Measurements from ENCODE around the gene ADAMTSL3. TPM values are rescaled to one million over a fixed set of nuclear protein-coding genes. Genes with fewer than 3 reads are reported as not detected.

Gene ADAMTSL3
- total RNA-seq, 1 donor from 2014 or later: 43.3 TPM

DNA sequence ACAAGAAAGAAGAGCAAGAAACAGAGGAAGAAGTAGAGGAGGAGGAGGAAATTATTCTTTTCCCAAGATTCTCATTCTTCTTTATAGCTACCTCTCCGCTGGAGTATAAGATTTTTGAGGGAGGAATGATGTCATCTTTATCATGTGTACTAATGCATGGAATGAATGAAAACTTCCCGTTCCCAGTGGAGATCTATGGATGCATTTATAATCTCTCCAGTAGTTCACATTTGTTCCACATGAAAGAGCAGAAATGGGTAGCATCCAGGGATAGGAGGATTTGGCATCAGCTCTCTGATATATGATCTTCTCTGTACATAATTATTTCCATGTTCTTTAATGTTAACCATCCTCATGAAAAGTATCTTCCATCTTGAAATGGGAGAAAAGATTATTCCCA is 244.4 kb downstream of the ADAMTSL3 start:
- Histone ChIP-seq H3K4me1 (ENCODE audit: control insufficient read depth in 3 of 3, insufficient read depth in 3 of 3, low read length in 3 of 3) (no peaks in the 10 kb centered on the region), H3K9me3 (ENCODE audit: control insufficient read depth in 3 of 3, low read length in 3 of 3) (no peaks in the 10 kb centered on the region), H3K4me3 (ENCODE audit: low read length in 3 of 3) (no peak overlapping the region), H3K27ac (ENCODE audit: low read depth, low read length) (no peak overlapping the region), H3K9ac (ENCODE audit: low read depth in 1 of 3, low read length in 3 of 3) (no peak overlapping the region), H3K27me3 (ENCODE audit: control insufficient read depth in 3 of 3, insufficient read depth in 3 of 3, low read length in 3 of 3) (no peaks in the 10 kb centered on the region), H3K36me3 (ENCODE audit: control insufficient read depth in 3 of 3, insufficient read depth in 3 of 3, low read length in 3 of 3) (no peaks in the 10 kb centered on the region)

DNA sequence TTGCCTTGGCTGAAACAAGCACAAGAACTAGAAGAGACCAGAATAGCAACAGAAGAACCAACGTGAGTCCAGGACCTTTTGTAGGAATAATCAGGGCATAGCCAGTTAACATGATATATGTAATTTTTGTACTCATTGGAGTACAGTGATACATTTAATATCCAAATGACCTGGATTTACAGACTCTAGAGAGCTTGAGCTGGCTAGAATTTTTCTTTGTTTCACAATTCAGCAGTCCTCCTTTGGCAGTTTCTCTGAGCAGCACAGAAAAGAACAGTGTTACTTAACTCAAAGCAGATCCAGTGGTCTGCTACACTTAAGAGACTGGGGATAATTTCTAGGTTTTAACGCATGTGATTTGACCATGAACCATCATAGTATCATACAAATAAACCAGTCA is 245.7 kb downstream of the ADAMTSL3 start:
- no peaks in the 10 kb centered on the region for H3K27me3 ChIP-seq (ENCODE audit: control insufficient read depth in 3 of 3, insufficient read depth in 3 of 3, low read length in 3 of 3)
- H3K9me3 ChIP-seq (ENCODE audit: control insufficient read depth in 3 of 3, low read length in 3 of 3): no peaks in the 10 kb centered on the region
- no peak overlapping the region for H3K4me3 ChIP-seq (ENCODE audit: low read length in 3 of 3)
- H3K4me1 ChIP-seq (ENCODE audit: control insufficient read depth in 3 of 3, insufficient read depth in 3 of 3, low read length in 3 of 3): peaks cover 0 to 6% (median under 1%) of the 10 kb centered on the region in 3 donors
- H3K36me3 ChIP-seq (ENCODE audit: control insufficient read depth in 3 of 3, insufficient read depth in 3 of 3, low read length in 3 of 3): no peaks in the 10 kb centered on the region
- no peak overlapping the region for H3K9ac ChIP-seq (ENCODE audit: low read depth in 1 of 3, low read length in 3 of 3)
- H3K27ac ChIP-seq (ENCODE audit: low read depth, low read length): no peak overlapping the region

DNA sequence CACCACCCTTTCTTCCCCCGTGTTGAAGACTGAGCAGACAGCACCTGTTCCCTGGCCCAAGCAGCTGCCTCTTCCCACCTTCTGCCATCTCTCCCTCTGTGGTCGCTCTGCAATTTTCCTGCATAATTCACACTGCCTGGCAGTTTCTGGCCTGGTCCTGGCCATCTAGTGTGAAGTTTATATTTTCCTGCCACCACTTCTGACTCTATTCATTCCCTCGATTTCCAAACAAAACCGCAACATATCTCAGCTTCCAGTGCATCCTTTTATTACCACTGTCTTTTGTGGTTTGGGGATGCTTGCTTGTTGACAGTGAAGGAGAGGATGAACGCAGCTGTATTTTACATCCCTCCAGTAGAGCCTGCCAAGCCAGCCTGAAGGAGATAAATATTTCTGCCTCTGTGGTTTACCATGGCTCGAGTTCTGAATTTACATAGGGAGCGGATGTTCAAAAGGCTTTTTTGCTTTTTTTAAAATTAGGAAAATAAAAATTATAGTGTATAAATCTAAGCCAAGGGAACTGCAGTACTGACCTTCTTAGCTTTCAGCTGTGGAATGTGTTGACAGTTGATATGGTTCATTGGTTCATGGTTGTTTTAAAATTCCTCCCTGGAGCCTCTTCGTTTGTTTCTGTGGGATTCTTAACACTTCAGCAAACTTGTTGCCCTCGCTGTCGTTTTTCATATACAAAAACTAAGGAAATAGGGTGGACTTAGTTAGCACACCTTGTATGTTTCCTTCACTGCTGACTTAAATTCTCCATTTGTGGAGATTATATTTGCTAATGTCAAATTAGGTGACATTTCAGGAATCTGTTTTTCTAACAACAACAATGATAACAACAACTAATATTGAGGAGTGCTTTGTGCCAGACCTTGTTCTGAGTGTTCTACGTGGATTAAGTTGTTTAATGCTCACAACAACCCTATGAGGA is 250.5 kb downstream of the ADAMTSL3 start:
- H3K4me1 ChIP-seq (ENCODE audit: control insufficient read depth in 3 of 3, insufficient read depth in 3 of 3, low read length in 3 of 3): peaks cover 0 to 8% (median 3%) of the 10 kb centered on the region in 3 donors

DNA sequence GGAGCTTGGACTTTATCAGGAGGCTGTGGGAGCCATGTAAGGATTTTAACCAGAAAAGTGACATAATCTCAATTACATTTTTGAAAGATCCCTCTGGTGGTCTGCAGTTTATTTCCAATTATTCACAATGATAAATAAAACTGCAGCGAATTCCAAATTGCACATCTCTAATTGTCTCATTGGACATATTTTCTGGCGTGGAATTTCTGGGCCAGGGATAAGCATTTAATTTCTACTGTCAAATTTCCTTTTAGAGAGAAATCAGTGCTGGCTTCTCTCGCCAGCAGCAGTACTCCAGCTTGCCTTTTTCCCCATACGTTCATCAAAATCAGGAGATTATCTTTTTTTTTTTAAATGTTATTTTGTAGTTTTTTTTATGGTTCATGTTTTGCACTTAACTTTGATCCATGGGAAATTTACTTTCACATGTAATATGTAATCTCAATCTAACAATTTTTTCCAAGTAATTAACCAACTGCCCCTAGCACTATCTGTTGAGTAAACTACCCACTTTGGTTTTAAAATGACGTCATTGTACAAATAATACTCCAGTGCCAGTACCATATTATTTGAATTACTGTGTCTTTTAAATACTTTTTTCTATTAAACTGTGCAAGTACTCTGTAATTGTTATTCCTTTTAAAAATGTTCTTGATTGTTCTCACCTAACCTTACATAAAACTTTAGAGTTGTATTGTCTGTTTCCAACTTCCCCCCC is 251.8 kb downstream of the ADAMTSL3 start:
- Histone ChIP-seq H3K4me3 (ENCODE audit: low read length in 3 of 3) (no peak overlapping the region), H3K27me3 (ENCODE audit: control insufficient read depth in 3 of 3, insufficient read depth in 3 of 3, low read length in 3 of 3) (no peaks in the 10 kb centered on the region), H3K9ac (ENCODE audit: low read depth in 1 of 3, low read length in 3 of 3) (no peak overlapping the region), H3K27ac (ENCODE audit: low read depth, low read length) (no peak overlapping the region), H3K9me3 (ENCODE audit: control insufficient read depth in 3 of 3, low read length in 3 of 3) (no peaks in the 10 kb centered on the region), H3K4me1 (ENCODE audit: control insufficient read depth in 3 of 3, insufficient read depth in 3 of 3, low read length in 3 of 3) (peaks cover 0 to 8% (median 3%) of the 10 kb centered on the region in 3 donors), H3K36me3 (ENCODE audit: control insufficient read depth in 3 of 3, insufficient read depth in 3 of 3, low read length in 3 of 3) (no peaks in the 10 kb centered on the region)

More for the DNA sequence above, 250.5 kb downstream of the ADAMTSL3 start:
- Histone ChIP-seq H3K36me3 (ENCODE audit: control insufficient read depth in 3 of 3, insufficient read depth in 3 of 3, low read length in 3 of 3) (no peaks in the 10 kb centered on the region), H3K9me3 (ENCODE audit: control insufficient read depth in 3 of 3, low read length in 3 of 3) (no peaks in the 10 kb centered on the region), H3K4me3 (ENCODE audit: low read length in 3 of 3) (no peak overlapping the region), H3K27ac (ENCODE audit: low read depth, low read length) (no peak overlapping the region), H3K9ac (ENCODE audit: low read depth in 1 of 3, low read length in 3 of 3) (peak overlapping the region in 1 of 3 donors; percentile 2), H3K27me3 (ENCODE audit: control insufficient read depth in 3 of 3, insufficient read depth in 3 of 3, low read length in 3 of 3) (no peaks in the 10 kb centered on the region)

DNA sequence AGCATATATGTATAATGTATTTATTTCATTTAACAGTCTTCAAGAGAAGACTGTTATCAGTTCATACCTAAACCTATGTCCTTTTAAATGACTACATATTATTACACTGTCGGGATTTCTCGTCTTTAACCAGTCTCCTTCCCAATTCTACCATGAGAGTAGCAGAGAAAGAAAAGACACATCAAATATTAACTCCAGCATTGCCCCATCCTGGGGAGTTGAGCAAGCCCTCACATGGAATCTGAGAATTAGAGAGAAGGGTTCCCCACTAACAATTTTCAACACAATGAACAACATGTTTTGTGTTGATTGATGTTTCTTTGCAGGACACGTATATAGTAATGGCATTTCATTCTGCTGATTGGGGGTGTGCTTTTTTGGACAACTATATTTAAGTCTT is 257.4 kb downstream of the ADAMTSL3 start:
- H3K4me1 ChIP-seq (ENCODE audit: control insufficient read depth in 3 of 3, insufficient read depth in 3 of 3, low read length in 3 of 3): no peaks in the 10 kb centered on the region
- no peaks in the 10 kb centered on the region for H3K27me3 ChIP-seq (ENCODE audit: control insufficient read depth in 3 of 3, insufficient read depth in 3 of 3, low read length in 3 of 3)

DNA sequence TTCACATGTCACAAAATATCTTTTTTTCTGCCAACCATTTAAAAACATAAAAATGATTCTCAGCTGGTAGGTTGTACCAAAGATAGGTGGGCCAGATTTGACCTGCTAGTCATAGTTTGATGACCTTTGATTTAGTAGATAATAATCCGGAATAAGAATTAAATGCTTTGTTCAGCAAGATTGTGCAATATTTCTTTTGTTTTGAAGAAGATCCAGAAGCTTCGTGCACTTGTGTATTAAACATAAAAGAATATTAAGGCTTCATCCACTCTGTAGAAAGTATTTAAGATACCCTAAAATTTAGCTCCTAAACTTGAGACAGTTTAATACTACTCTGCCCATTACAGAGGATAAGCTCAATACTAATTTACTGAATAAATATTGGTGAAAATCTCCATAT is 258.4 kb downstream of the ADAMTSL3 start:
- Histone ChIP-seq H3K4me3 (ENCODE audit: low read length in 3 of 3) (no peak overlapping the region), H3K9ac (ENCODE audit: low read depth in 1 of 3, low read length in 3 of 3) (no peak overlapping the region), H3K36me3 (ENCODE audit: control insufficient read depth in 3 of 3, insufficient read depth in 3 of 3, low read length in 3 of 3) (peaks cover 0 to 5% (median 0%) of the 10 kb centered on the region in 3 donors), H3K27ac (ENCODE audit: low read depth, low read length) (no peak overlapping the region), H3K27me3 (ENCODE audit: control insufficient read depth in 3 of 3, insufficient read depth in 3 of 3, low read length in 3 of 3) (no peaks in the 10 kb centered on the region), H3K9me3 (ENCODE audit: control insufficient read depth in 3 of 3, low read length in 3 of 3) (no peaks in the 10 kb centered on the region), H3K4me1 (ENCODE audit: control insufficient read depth in 3 of 3, insufficient read depth in 3 of 3, low read length in 3 of 3) (no peaks in the 10 kb centered on the region)

More for the DNA sequence above, 257.4 kb downstream of the ADAMTSL3 start:
- H3K36me3 ChIP-seq (ENCODE audit: control insufficient read depth in 3 of 3, insufficient read depth in 3 of 3, low read length in 3 of 3): peaks cover 0 to 5% (median 0%) of the 10 kb centered on the region in 3 donors
- no peak overlapping the region for H3K27ac ChIP-seq (ENCODE audit: low read depth, low read length)
- no peak overlapping the region for H3K4me3 ChIP-seq (ENCODE audit: low read length in 3 of 3)
- no peak overlapping the region for H3K9ac ChIP-seq (ENCODE audit: low read depth in 1 of 3, low read length in 3 of 3)
- H3K9me3 ChIP-seq (ENCODE audit: control insufficient read depth in 3 of 3, low read length in 3 of 3): no peaks in the 10 kb centered on the region

DNA sequence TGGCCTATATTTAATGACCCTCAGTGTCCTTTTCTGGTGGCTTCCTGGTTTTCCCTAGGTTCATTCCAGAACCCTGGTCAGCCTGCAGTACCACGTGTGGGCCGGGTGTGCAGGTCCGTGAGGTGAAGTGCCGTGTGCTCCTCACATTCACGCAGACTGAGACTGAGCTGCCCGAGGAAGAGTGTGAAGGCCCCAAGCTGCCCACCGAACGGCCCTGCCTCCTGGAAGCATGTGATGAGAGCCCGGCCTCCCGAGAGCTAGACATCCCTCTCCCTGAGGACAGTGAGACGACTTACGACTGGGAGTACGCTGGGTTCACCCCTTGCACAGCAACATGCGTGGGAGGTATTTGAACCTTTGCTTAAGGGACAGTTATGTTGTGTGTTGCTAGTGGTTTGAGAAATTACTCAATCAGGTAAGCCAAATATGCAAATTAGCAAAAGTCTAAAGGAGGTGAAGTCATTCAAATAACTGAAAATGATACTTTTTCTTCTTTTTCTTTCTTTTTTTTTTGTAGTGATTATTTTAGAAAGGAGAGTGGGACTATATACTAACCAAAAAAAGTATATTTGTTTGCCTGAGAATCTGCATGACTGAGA is 259.2 kb downstream of the ADAMTSL3 start:
- Histone ChIP-seq H3K9ac (ENCODE audit: low read depth in 1 of 3, low read length in 3 of 3) (no peak overlapping the region), H3K4me1 (ENCODE audit: control insufficient read depth in 3 of 3, insufficient read depth in 3 of 3, low read length in 3 of 3) (no peaks in the 10 kb centered on the region), H3K4me3 (ENCODE audit: low read length in 3 of 3) (no peak overlapping the region), H3K9me3 (ENCODE audit: control insufficient read depth in 3 of 3, low read length in 3 of 3) (no peaks in the 10 kb centered on the region), H3K36me3 (ENCODE audit: control insufficient read depth in 3 of 3, insufficient read depth in 3 of 3, low read length in 3 of 3) (peaks cover 0 to 5% (median 0%) of the 10 kb centered on the region in 3 donors), H3K27ac (ENCODE audit: low read depth, low read length) (no peak overlapping the region), H3K27me3 (ENCODE audit: control insufficient read depth in 3 of 3, insufficient read depth in 3 of 3, low read length in 3 of 3) (no peaks in the 10 kb centered on the region)

DNA sequence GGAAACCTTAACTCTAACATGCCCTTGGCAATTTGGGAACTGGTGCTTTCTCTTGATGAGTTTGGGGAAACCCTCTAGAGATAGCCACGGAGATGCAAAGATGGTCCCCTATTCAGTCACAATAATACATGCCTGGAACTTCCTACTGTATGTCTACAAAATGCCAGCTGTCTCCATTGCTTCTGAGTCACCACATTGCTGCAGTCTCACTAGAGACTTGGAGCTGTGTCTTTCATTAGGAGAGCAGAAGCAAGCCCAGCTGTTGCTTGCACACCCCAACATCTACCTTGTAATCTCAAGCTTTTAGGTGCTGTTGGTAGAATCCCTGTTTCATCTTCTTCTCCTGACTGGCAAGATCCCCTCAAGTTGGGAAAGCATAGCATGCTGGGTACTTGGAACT is 261.0 kb downstream of the ADAMTSL3 start:
- Histone ChIP-seq H3K9ac (ENCODE audit: low read depth in 1 of 3, low read length in 3 of 3) (no peak overlapping the region), H3K27ac (ENCODE audit: low read depth, low read length) (no peak overlapping the region), H3K36me3 (ENCODE audit: control insufficient read depth in 3 of 3, insufficient read depth in 3 of 3, low read length in 3 of 3) (peaks cover 0 to 5% (median 0%) of the 10 kb centered on the region in 3 donors), H3K9me3 (ENCODE audit: control insufficient read depth in 3 of 3, low read length in 3 of 3) (no peaks in the 10 kb centered on the region), H3K4me3 (ENCODE audit: low read length in 3 of 3) (no peak overlapping the region), H3K27me3 (ENCODE audit: control insufficient read depth in 3 of 3, insufficient read depth in 3 of 3, low read length in 3 of 3) (no peaks in the 10 kb centered on the region), H3K4me1 (ENCODE audit: control insufficient read depth in 3 of 3, insufficient read depth in 3 of 3, low read length in 3 of 3) (no peaks in the 10 kb centered on the region)

DNA sequence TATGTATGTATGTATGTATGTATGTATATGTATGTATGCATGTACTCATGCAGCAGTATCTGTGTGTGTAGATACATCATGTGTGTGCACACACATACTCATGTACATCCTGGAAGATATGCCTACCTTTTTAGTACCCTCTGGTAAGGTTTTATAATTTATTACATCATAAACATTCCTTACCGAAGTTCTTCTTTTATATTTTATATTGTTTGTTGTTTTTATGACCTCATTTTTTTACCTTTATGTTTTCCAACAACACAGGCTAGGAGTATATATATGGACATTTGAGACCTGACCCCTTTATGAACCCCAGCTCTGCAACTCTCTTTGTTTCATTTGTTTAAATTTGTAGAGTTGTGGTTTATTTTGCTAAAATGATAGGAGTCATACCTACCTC is 263.5 kb downstream of the ADAMTSL3 start:
- Histone ChIP-seq H3K9me3 (ENCODE audit: control insufficient read depth in 3 of 3, low read length in 3 of 3) (no peaks in the 10 kb centered on the region), H3K4me1 (ENCODE audit: control insufficient read depth in 3 of 3, insufficient read depth in 3 of 3, low read length in 3 of 3) (no peaks in the 10 kb centered on the region), H3K4me3 (ENCODE audit: low read length in 3 of 3) (no peak overlapping the region), H3K27me3 (ENCODE audit: control insufficient read depth in 3 of 3, insufficient read depth in 3 of 3, low read length in 3 of 3) (no peaks in the 10 kb centered on the region), H3K27ac (ENCODE audit: low read depth, low read length) (no peak overlapping the region), H3K9ac (ENCODE audit: low read depth in 1 of 3, low read length in 3 of 3) (no peak overlapping the region), H3K36me3 (ENCODE audit: control insufficient read depth in 3 of 3, insufficient read depth in 3 of 3, low read length in 3 of 3) (peaks cover 0 to 5% (median 0%) of the 10 kb centered on the region in 3 donors)

Measured in skeletal muscle tissue (tissue), 4 donors.